HS-5 (cell line): ENCODE measurements around the gene GAGE12F.
"Not testable (repeated sequence)": the region's sequence is repeated elsewhere in the genome, so short reads cannot be mapped to it uniquely, and the experiment has no call there.

ENCODE experiments used
- DNase-seq: peaks from one replicate; pipeline ENCODE4 v3.0.0-alpha.2; 2012; ENCODE audit warnings: low read depth

The GAGE12F gene

GRCh38 chrX:49560542-49560941 is at the start of gene GAGE12F:
Gene GAGE12F, plus strand, starts transcription at chrX:49560842. Its CDS starts 1,155 bp downstream, at chrX:49561997.
- DNase-seq = not testable (repeated sequence)

DNA sequence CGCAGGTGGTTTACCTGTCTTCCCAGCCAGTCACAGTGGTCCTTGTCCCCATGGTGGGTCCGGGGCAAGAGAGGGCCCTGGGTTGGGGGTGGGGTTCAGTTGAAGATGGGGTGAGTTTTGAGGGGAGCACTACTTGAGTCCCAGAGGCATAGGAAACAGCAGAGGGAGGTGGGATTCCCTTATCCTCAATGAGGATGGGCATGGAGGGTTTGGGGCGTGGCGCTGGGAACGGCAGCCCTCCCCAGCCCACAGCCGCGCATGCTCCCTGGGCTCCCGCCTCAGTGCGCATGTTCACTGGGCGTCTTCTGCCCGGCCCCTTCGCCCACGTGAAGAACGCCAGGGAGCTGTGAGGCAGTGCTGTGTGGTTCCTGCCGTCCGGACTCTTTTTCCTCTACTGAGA is 28.8 kb upstream of the GAGE12F start, which contains the start of gene GAGE12C:
TSS of gene GAGE12C (plus strand) at position 301 of the 400 bp plus-strand sequence. CDS start 1,155 bp downstream, outside the sequence.
- not testable (repeated sequence) for DNase-seq

GRCh38 chrX:49541433-49541832 is 19.2 kb upstream of the GAGE12F start, which contains the start of gene GAGE12D:
Gene GAGE12D, plus strand, starts transcription at chrX:49541733. Its CDS starts 1,155 bp downstream, at chrX:49542888.
- DNase-seq = not testable (repeated sequence)

GRCh38 chrX:49550989-49551388 is 9.7 kb upstream of the GAGE12F start, which contains the start of gene GAGE12E:
Gene GAGE12E, plus strand, starts transcription at chrX:49551289. Its CDS starts 1,155 bp downstream, at chrX:49552444.
- not testable (repeated sequence) for DNase-seq

DNA sequence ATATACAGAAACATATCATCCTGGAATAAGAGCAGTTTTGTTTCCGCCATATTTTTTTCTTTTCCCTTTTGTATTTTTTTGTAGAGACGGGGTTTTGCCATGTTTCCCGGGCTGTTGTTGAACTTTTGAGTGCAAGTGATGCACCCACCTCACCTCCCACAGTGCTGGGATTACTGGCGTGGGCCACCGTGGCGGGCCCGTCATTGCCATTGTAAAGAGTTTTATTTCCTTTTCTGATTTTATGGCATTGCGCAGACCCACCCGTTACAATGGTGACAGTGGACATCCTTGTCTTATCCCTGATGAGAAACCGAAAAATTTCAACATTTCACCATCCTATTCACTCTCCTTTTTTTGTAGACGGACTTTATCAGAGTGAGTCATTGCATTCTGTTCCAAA is 8.1 kb downstream of the GAGE12F start:
- DNase-seq = not testable (repeated sequence)

DNA sequence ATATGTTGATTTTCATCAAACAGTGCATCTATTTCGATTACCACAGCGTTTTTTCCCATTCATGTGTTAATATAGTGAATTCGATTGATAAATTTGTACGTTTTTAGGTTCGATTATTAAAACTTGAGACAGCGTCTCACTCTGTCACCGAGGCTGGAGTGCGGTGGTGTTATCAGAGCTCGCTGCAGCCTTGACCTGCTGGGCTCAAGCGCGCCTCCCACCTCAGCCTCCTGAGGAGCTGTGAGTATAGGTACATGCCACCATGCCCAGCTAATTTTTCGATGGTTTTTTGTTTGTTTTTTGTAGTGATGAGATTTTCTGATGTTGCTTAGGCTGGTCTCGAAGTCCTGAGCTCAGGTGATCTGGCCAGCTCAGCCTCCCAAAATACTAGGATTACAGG is 8.5 kb downstream of the GAGE12F start:
- DNase-seq = not testable (repeated sequence)

DNA sequence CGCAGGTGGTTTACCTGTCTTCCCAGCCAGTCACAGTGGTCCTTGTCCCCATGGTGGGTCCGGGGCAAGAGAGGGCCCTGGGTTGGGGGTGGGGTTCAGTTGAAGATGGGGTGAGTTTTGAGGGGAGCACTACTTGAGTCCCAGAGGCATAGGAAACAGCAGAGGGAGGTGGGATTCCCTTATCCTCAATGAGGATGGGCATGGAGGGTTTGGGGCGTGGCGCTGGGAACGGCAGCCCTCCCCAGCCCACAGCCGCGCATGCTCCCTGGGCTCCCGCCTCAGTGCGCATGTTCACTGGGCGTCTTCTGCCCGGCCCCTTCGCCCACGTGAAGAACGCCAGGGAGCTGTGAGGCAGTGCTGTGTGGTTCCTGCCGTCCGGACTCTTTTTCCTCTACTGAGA is 9.5 kb downstream of the GAGE12F start, which contains the start of gene GAGE12G:
TSS of gene GAGE12G (plus strand) at position 301 of the 400 bp plus-strand sequence. CDS start 1,155 bp downstream, outside the sequence.
- DNase-seq = not testable (repeated sequence)

DNA sequence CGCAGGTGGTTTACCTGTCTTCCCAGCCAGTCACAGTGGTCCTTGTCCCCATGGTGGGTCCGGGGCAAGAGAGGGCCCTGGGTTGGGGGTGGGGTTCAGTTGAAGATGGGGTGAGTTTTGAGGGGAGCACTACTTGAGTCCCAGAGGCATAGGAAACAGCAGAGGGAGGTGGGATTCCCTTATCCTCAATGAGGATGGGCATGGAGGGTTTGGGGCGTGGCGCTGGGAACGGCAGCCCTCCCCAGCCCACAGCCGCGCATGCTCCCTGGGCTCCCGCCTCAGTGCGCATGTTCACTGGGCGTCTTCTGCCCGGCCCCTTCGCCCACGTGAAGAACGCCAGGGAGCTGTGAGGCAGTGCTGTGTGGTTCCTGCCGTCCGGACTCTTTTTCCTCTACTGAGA is 19.0 kb downstream of the GAGE12F start, which contains the start of gene GAGE12H:
TSS of gene GAGE12H (plus strand) at position 301 of the 400 bp plus-strand sequence. CDS start 1,155 bp downstream, outside the sequence.
- not testable (repeated sequence) for DNase-seq

DNA sequence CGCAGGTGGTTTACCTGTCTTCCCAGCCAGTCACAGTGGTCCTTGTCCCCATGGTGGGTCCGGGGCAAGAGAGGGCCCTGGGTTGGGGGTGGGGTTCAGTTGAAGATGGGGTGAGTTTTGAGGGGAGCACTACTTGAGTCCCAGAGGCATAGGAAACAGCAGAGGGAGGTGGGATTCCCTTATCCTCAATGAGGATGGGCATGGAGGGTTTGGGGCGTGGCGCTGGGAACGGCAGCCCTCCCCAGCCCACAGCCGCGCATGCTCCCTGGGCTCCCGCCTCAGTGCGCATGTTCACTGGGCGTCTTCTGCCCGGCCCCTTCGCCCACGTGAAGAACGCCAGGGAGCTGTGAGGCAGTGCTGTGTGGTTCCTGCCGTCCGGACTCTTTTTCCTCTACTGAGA is 28.6 kb downstream of the GAGE12F start, which contains the start of gene GAGE2A:
TSS of gene GAGE2A (plus strand) at position 301 of the 400 bp plus-strand sequence. CDS start 1,155 bp downstream, outside the sequence.
- DNase-seq = not testable (repeated sequence)

DNA sequence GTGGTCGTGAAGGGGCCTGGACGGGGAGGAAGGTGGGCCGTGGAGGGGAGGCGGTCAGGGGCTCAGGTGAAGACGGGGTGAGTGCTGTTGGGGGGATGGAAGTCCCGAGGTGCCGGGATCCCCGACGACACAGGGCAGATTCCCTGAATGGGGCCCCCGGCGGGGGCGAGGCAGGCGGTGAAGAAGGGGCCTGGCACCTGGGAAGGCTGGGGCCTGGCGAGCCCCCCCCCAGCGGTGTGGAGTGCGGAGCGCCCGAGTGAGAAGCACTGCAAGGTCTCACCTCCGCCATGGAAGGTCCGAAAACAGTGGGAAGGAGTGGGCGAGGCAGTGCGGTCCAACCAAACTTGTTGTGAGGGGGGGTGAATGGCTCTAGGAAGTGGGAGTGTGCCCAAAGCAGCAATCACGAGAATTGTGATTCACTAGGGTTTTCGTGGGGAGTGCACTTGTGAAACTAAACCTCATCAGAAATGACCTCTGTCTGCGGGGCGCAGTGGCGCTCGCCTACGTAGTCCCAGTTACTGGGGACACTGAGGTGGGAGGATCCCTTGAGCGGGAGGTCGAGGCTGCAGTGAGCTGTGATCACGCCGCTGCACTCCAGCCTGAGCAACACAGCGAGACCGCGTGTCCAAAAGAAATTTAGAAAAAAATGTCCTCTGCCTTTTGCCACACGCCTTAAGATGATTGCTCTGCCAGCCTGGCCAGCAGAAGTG is 29.3 kb downstream of the GAGE12F start:
- DNase-seq = not testable (repeated sequence)

- not testable (repeated sequence) for DNase-seq
Observed at GRCh38 chrX:49590488-49590887, 29.8 kb downstream of the GAGE12F start.

DNA sequence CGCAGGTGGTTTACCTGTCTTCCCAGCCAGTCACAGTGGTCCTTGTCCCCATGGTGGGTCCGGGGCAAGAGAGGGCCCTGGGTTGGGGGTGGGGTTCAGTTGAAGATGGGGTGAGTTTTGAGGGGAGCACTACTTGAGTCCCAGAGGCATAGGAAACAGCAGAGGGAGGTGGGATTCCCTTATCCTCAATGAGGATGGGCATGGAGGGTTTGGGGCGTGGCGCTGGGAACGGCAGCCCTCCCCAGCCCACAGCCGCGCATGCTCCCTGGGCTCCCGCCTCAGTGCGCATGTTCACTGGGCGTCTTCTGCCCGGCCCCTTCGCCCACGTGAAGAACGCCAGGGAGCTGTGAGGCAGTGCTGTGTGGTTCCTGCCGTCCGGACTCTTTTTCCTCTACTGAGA is 38.1 kb downstream of the GAGE12F start, which contains the start of gene GAGE1:
TSS of gene GAGE1 (plus strand) at position 301 of the 400 bp plus-strand sequence. CDS start 1,155 bp downstream, outside the sequence.
- not testable (repeated sequence) for DNase-seq

DNA sequence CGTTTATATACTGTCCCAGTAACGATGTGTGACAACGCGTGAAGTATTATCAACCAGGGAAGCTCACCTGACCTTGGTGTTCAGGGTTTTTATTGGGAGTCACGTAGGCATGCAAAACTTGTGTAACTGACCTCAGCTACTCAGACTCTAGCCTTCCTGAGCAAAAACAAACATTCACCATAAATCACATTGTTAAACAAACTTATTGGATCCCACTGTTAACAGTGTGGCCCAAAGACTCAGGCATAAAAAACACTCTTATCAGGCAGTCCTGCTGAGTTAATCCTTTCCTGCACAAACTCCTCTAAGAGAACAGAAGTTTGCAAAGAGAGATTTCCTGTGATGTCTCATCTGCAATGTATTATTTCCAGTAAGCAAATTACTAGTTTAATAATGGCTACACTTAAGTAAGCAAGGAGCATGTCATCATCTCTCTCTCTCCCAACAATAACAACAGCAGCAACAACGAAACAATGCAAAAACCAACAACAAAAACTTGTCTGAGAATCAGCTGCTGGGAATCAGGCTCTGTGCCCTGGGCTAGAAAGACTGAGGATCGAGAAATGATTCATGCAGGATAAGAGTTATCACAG is 50.2 kb downstream of the GAGE12F start:
- no peak for DNase-seq
